Activated T-cell treated with anti-CD3 and anti-CD28 coated beads for 48 hours (primary cell): Measurements from ENCODE around the gene CAMP.
"Not testable (repeated sequence)": the region's sequence is repeated elsewhere in the genome, so short reads cannot be mapped to it uniquely, and the experiment has no call there.

Experiments used
- DNase-seq: peaks from one replicate; pipeline ENCODE4 v3.0.0-alpha.2; 2020; ENCODE audit warnings: low read depth

Gene CAMP

GRCh38 chr3:48222616-48223513 is at the start of gene CAMP:
CAMP (plus strand) TSS chr3:48223495; CDS start chr3:48223512, 17 bp downstream.
- DNase-seq: no peak

- DNase-seq: no peak
These were observed 45.2 kb upstream of the CAMP start for GRCh38 chr3:48178072-48178471.

- no peak for DNase-seq
These were observed 43.3 kb upstream of the CAMP start for GRCh38 chr3:48180021-48180420.

- DNase-seq: no peak
These were observed 42.6 kb upstream of the CAMP start for GRCh38 chr3:48180531-48181253.

GRCh38 chr3:48184299-48184698 is 39.0 kb upstream of the CAMP start:
- DNase-seq: no peak

- no peak for DNase-seq
These were observed 38.2 kb upstream of the CAMP start for GRCh38 chr3:48185129-48185528.

- no peak for DNase-seq
These were observed 36.5 kb upstream of the CAMP start for GRCh38 chr3:48186631-48187300.

- DNase-seq: no peak
These were observed 36.1 kb upstream of the CAMP start for GRCh38 chr3:48187301-48187578.

- peak; percentile 47 for DNase-seq
These were observed 35.6 kb upstream of the CAMP start for GRCh38 chr3:48187579-48188265.

- peak; percentile 91 for DNase-seq
These were observed 34.8 kb upstream of the CAMP start, which contains the start of gene CDC25A for GRCh38 chr3:48188266-48189201. CDC25A (minus strand) TSS chr3:48188417; CDS start chr3:48187947, 470 bp downstream.

- DNase-seq: no peak
These were observed 34.0 kb upstream of the CAMP start for GRCh38 chr3:48189321-48189720.

- DNase-seq: no peak
These were observed 32.4 kb upstream of the CAMP start for GRCh38 chr3:48190911-48191310.

- peak; percentile 14 for DNase-seq
These were observed 28.7 kb upstream of the CAMP start for GRCh38 chr3:48194446-48195071.

- no peak for DNase-seq
These were observed 26.7 kb upstream of the CAMP start for GRCh38 chr3:48196611-48197010.

GRCh38 chr3:48199117-48199516 is 24.2 kb upstream of the CAMP start:
- DNase-seq: no peak

- DNase-seq: no peak
These were observed 20.7 kb upstream of the CAMP start for GRCh38 chr3:48202632-48203031.

GRCh38 chr3:48208076-48208475 is 15.2 kb upstream of the CAMP start:
- no peak for DNase-seq

GRCh38 chr3:48209445-48209844 is 13.8 kb upstream of the CAMP start:
- no peak for DNase-seq

GRCh38 chr3:48210534-48210933 is 12.8 kb upstream of the CAMP start:
- DNase-seq: not testable (repeated sequence)

- not testable (repeated sequence) for DNase-seq
These were observed 11.5 kb upstream of the CAMP start for GRCh38 chr3:48211776-48212175.

- DNase-seq: no peak
These were observed 9.1 kb upstream of the CAMP start for GRCh38 chr3:48214225-48214624.
